MM.1S (cell line): ENCODE results near the gene CHN1.
A peak's percentile ranks its signal among the peaks of the same experiment; 100 is the strongest.

Experiments used
- DNase-seq: peaks from one replicate; pipeline ENCODE4 v3.0.0-alpha.2; 2015
- H2AFZ ChIP-seq: fragments of 300-600 bp; sonication (generic); 2 replicates; pipeline ENCODE4 v1.6.0; 2016; ENCODE audit warnings: antibody characterized with exemption, low read length
- H3F3A ChIP-seq: fragments of 300-600 bp; sonication (generic); 2 replicates; pipeline ENCODE4 v1.6.1; 2016; ENCODE audit warnings: mild to moderate bottlenecking, antibody characterized with exemption, low read length, moderate library complexity, mixed read lengths; ENCODE audit not compliant: insufficient read depth
- H3K27ac ChIP-seq: fragments of 300-600 bp; sonication (generic); 2 replicates; pipeline ENCODE4 v1.5.1; 2016; ENCODE audit warnings: mild to moderate bottlenecking, low read length
- H3K27me3 ChIP-seq: fragments of 300-600 bp; sonication (generic); replicated peaks from 2 replicates; pipeline ENCODE4 v1.6.0; 2016; ENCODE audit warnings: low read length; ENCODE audit not compliant: insufficient read depth
- H3K36me3 ChIP-seq: fragments of 300-600 bp; sonication (generic); replicated peaks from 2 replicates; pipeline ENCODE4 v1.6.1; 2016; ENCODE audit warnings: mild to moderate bottlenecking, low read length, mixed read lengths; ENCODE audit not compliant: insufficient read depth
- H3K4me1 ChIP-seq: fragments of 300-600 bp; sonication (generic); 2 replicates; pipeline ENCODE4 v1.6.1; 2016; ENCODE audit warnings: low read length, mixed read lengths
- H3K4me2 ChIP-seq: fragments of 300-600 bp; sonication (generic); 2 replicates; pipeline ENCODE4 v1.6.0; 2016; ENCODE audit warnings: low read depth, low read length
- H3K4me3 ChIP-seq: fragments of 300-600 bp; sonication (generic); 2 replicates; pipeline ENCODE4 v1.5.1; 2016; ENCODE audit warnings: low read length, mixed read lengths
- H3K79me2 ChIP-seq: fragments of 300-600 bp; sonication (generic); 2 replicates; pipeline ENCODE4 v1.6.1; 2016; ENCODE audit warnings: mixed run types, low read length, mixed read lengths
- H3K9ac ChIP-seq: fragments of 300-600 bp; sonication (generic); 2 replicates; pipeline ENCODE4 v1.6.1; 2016; ENCODE audit warnings: low read length, mixed read lengths
- H3K9me2 ChIP-seq: fragments of 300-600 bp; sonication (generic); replicated peaks from 2 replicates; pipeline ENCODE4 v1.6.1; 2016; ENCODE audit warnings: mild to moderate bottlenecking, low read length, mixed read lengths; ENCODE audit not compliant: insufficient read depth
- H3K9me3 ChIP-seq: fragments of 300-600 bp; sonication (generic); replicated peaks from 2 replicates; pipeline ENCODE4 v1.6.1; 2016; ENCODE audit warnings: mild to moderate bottlenecking, low read length, mixed read lengths; ENCODE audit not compliant: insufficient read depth
- H4K20me1 ChIP-seq: fragments of 300-600 bp; sonication (generic); 2 replicates; pipeline ENCODE4 v1.6.1; 2016; ENCODE audit warnings: mild to moderate bottlenecking, low read length, moderate library complexity, mixed read lengths; ENCODE audit not compliant: insufficient read depth
- EZH2 ChIP-seq: fragments of 300-600 bp; sonication (generic); optimal IDR thresholded peaks from 2 replicates; pipeline ENCODE3; 2017; ENCODE audit warnings: low read depth, mild to moderate bottlenecking, antibody characterized with exemption, low read length, mixed read lengths
- EZH2phosphoT487 ChIP-seq: fragments of 300-600 bp; sonication (generic); IDR thresholded peaks from 2 replicates; pipeline ENCODE4 v1.6.1; 2018; ENCODE audit warnings: antibody characterized with exemption, low read length
- TF ChIP-seq, protein P1 (sequence below): fragments of 300-600 bp; sonication (generic); IDR thresholded peaks from 2 replicates; pipeline ENCODE4 v1.5.1; 2016; ENCODE audit warnings: antibody characterized with exemption, low read length, mixed read lengths

Gene CHN1

DNA sequence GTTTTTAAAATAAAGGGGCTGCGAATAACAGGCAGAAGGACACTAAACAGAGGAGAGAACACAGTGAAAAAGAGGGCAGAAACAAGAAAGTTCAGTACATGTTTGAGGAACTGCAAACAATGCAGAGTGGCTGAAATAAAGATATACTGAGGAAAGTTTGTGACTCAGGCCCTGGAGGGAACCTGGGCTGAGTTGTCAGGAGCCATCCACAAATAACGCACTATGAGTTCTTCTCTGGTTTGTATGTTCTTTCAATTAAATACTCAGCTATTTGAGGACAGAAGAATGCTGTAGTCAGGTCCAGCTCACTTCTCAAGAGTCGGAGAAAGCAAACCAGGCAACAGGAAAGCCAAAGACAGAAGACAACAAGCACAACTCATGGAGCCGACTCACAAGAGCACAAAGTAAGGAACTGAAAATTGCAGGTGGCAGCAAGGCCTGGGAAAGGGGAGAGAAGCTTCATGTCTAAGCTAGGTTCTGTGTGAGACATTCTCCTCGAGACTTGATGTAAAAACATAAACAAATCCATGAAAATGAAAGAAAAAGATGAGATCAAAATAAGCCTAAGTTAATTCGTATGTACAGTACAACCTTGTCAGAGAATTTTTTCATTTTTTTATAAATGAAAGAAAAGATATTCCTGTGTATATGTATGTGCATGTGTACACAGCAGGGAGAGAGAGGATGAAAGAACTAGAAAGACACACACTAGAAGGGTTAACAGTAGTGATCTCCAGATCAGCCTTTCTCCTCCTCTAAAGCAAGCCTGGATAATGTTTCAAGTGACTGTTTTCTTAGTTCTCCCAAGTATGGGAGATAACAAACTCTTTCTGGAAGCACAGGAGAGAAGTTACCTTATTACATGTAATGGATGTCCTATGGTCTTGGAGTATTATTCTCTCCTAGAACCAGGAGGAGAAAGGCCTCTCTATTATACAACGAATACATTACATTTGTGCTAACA lies 41.5 kb downstream of the CHN1 start:
- Histone ChIP-seq H3K9me3 (no peaks in the 10 kb centered on the region), H3K4me1 (peaks cover 23% of the 10 kb centered on the region), H3K79me2 (no peaks in the 10 kb centered on the region), H3K9ac (no peak overlapping the region), H3K4me3 (peak overlapping the region; percentile 35), H3K9me2 (no peaks in the 10 kb centered on the region), H2AFZ (peak overlapping the region; percentile 62), H3K36me3 (no peaks in the 10 kb centered on the region), H3K4me2 (peak overlapping the region; percentile 47), H3F3A (peaks cover 31% of the 10 kb centered on the region), H4K20me1 (no peaks in the 10 kb centered on the region), H3K27me3 (no peaks in the 10 kb centered on the region), H3K27ac (peak overlapping the region; percentile 50)
- peak; percentile 52 for DNase-seq
- TF ChIP-seq, protein P1, sequence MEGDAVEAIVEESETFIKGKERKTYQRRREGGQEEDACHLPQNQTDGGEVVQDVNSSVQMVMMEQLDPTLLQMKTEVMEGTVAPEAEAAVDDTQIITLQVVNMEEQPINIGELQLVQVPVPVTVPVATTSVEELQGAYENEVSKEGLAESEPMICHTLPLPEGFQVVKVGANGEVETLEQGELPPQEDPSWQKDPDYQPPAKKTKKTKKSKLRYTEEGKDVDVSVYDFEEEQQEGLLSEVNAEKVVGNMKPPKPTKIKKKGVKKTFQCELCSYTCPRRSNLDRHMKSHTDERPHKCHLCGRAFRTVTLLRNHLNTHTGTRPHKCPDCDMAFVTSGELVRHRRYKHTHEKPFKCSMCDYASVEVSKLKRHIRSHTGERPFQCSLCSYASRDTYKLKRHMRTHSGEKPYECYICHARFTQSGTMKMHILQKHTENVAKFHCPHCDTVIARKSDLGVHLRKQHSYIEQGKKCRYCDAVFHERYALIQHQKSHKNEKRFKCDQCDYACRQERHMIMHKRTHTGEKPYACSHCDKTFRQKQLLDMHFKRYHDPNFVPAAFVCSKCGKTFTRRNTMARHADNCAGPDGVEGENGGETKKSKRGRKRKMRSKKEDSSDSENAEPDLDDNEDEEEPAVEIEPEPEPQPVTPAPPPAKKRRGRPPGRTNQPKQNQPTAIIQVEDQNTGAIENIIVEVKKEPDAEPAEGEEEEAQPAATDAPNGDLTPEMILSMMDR = no peak
- TF ChIP-seq EZH2 (no peak), EZH2phosphoT487 (no peak)

- DNase-seq = no peak
- no peak overlapping the region for H3K9ac ChIP-seq
- no peaks in the 10 kb centered on the region for H3K27me3 ChIP-seq
Measured at GRCh38 chr2:174959787-174960186, 45.4 kb downstream of the CHN1 start.

DNA sequence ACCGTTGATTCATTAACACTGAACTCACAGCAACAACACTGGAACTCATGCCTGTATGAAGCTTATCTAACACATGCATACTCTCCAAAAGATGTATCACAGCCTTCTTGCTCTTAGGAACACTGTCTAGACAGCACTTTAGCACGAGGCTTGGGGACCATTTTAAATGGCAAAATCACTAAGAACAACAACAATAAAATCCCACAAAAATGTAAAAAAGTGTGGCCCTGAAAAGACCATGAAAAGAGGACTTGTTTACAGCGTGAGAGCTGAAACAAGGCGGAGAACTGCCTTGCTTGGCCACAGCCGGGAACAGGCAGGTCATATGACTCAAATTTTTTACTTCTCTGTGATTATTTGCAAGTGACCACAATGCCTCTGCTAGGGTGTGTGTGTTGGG lies 48.1 kb downstream of the CHN1 start:
- Histone ChIP-seq H3K4me3 (no peak overlapping the region), H3K36me3 (no peaks in the 10 kb centered on the region), H3K27ac (no peak overlapping the region), H3K79me2 (no peaks in the 10 kb centered on the region), H3F3A (no peaks in the 10 kb centered on the region), H4K20me1 (no peaks in the 10 kb centered on the region), H3K4me1 (no peaks in the 10 kb centered on the region), H3K9me3 (no peaks in the 10 kb centered on the region), H3K9ac (no peak overlapping the region), H3K4me2 (no peak overlapping the region), H2AFZ (no peak overlapping the region), H3K9me2 (no peaks in the 10 kb centered on the region), H3K27me3 (no peaks in the 10 kb centered on the region)
- TF ChIP-seq EZH2 = no peak
- TF ChIP-seq EZH2phosphoT487 = no peak
- TF ChIP-seq, protein P1 = no peak
- DNase-seq = no peak

More at GRCh38 chr2:174959787-174960186, 45.4 kb downstream of the CHN1 start:
- H2AFZ ChIP-seq = no peak overlapping the region
- H3K4me2 ChIP-seq = no peak overlapping the region
- H3K4me3 ChIP-seq = no peak overlapping the region
- H3K27ac ChIP-seq = no peak overlapping the region
- H3K36me3 ChIP-seq = no peaks in the 10 kb centered on the region
- peaks cover 9% of the 10 kb centered on the region for H3F3A ChIP-seq
- no peaks in the 10 kb centered on the region for H4K20me1 ChIP-seq
- H3K9me3 ChIP-seq = no peaks in the 10 kb centered on the region
- H3K79me2 ChIP-seq = no peaks in the 10 kb centered on the region
- no peak for TF ChIP-seq EZH2
- TF ChIP-seq EZH2phosphoT487 = no peak
- TF ChIP-seq, protein P1 = no peak
- H3K4me1 ChIP-seq = 0 out of 2 replicates have a peak, but pooled peaks cover 8% of the 10 kb centered on the region
- no peaks in the 10 kb centered on the region for H3K9me2 ChIP-seq
